DOHH2 (cell line): Measurements from ENCODE around the gene CDC42BPA.

Experiments
- EZH2phosphoT487 ChIP-seq: fragments of 200-600 bp; sonication (generic); IDR thresholded peaks from 2 replicates; pipeline ENCODE4 v1.6.1; 2017; ENCODE audit warnings: borderline replicate concordance, mild to moderate bottlenecking, antibody characterized with exemption, low read length, moderate library complexity, mixed read lengths
- TF ChIP-seq, protein P1 (sequence below): fragments of 200-600 bp; sonication (generic); IDR thresholded peaks from one replicate; pipeline ENCODE4 v1.5.1; 2014; ENCODE audit warnings: antibody characterized with exemption, mild to moderate bottlenecking, low read depth, low read length; ENCODE audit not compliant: poor library complexity, severe bottlenecking

DNA sequence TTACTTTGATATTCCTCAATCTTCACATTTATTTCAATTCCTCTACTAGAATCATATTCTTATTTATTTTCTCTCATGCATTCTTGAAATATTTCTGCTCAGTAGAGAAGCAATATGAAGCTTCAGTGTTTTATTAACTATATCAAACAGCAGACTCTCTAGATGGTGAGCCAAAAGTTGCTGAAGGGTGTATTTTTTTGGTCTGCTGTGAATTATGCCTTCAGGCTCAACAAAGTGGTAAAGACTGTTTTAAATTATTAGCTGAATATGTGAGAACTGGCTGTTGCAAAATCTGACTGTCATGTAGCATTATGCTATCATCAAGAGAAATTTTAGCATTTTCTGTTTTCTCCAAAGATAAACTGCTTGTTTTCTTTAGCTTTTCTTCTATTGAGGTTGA, 24.9 kb upstream of the CDC42BPA start:
- TF ChIP-seq, protein P1, sequence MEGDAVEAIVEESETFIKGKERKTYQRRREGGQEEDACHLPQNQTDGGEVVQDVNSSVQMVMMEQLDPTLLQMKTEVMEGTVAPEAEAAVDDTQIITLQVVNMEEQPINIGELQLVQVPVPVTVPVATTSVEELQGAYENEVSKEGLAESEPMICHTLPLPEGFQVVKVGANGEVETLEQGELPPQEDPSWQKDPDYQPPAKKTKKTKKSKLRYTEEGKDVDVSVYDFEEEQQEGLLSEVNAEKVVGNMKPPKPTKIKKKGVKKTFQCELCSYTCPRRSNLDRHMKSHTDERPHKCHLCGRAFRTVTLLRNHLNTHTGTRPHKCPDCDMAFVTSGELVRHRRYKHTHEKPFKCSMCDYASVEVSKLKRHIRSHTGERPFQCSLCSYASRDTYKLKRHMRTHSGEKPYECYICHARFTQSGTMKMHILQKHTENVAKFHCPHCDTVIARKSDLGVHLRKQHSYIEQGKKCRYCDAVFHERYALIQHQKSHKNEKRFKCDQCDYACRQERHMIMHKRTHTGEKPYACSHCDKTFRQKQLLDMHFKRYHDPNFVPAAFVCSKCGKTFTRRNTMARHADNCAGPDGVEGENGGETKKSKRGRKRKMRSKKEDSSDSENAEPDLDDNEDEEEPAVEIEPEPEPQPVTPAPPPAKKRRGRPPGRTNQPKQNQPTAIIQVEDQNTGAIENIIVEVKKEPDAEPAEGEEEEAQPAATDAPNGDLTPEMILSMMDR = no peak
- TF ChIP-seq EZH2phosphoT487 = no peak
